Subcutaneous abdominal adipose tissue (tissue), 5 donors: Measurements from ENCODE around the gene CMTM3.
"Not testable (repeated sequence)": the region's sequence is repeated elsewhere in the genome, so short reads cannot be mapped to it uniquely, and the experiment has no call there.

Experiments
- H3K27ac ChIP-seq: one replicate; pipeline ENCODE4 v1.7.0; 2013; ENCODE audit warnings: low read depth, mild to moderate bottlenecking, inconsistent platforms, low read length, moderate library complexity
- H3K27me3 ChIP-seq, 5 donors: one replicate each; pipeline ENCODE4 v1.7.0; 2013; ENCODE audit warnings: low read length in 5 of 5, inconsistent platforms in 1 of 5; ENCODE audit not compliant: control insufficient read depth in 5 of 5, insufficient read depth in 4 of 5
- H3K36me3 ChIP-seq, 5 donors: one replicate each; pipeline ENCODE4 v1.7.0; 2013; ENCODE audit warnings: low read length in 5 of 5; ENCODE audit not compliant: control insufficient read depth in 5 of 5, insufficient read depth in 5 of 5
- H3K4me1 ChIP-seq, 5 donors: one replicate each; pipeline ENCODE4 v1.7.0; 2013; ENCODE audit warnings: low read length in 5 of 5, mild to moderate bottlenecking in 3 of 5, moderate library complexity in 1 of 5; ENCODE audit not compliant: control insufficient read depth in 5 of 5, insufficient read depth in 5 of 5
- H3K4me3 ChIP-seq, 5 donors: one replicate each; pipeline ENCODE4 v1.7.0; 2013; ENCODE audit warnings: low read length in 5 of 5, low read depth in 1 of 5
- H3K9ac ChIP-seq, 5 donors: one replicate each; pipeline ENCODE4 v1.7.0; 2013; ENCODE audit warnings: low read length in 5 of 5, mild to moderate bottlenecking in 4 of 5, moderate library complexity in 3 of 5
- H3K9me3 ChIP-seq, 5 donors: one replicate each; pipeline ENCODE4 v1.7.0; 2013; ENCODE audit warnings: low read length in 5 of 5; ENCODE audit not compliant: control insufficient read depth in 5 of 5
- donor health status: healthy.
- donor health status: healthy.
- donor health status: healthy.
- donor health status: healthy.
- donor health status: healthy.

The CMTM3 gene

DNA sequence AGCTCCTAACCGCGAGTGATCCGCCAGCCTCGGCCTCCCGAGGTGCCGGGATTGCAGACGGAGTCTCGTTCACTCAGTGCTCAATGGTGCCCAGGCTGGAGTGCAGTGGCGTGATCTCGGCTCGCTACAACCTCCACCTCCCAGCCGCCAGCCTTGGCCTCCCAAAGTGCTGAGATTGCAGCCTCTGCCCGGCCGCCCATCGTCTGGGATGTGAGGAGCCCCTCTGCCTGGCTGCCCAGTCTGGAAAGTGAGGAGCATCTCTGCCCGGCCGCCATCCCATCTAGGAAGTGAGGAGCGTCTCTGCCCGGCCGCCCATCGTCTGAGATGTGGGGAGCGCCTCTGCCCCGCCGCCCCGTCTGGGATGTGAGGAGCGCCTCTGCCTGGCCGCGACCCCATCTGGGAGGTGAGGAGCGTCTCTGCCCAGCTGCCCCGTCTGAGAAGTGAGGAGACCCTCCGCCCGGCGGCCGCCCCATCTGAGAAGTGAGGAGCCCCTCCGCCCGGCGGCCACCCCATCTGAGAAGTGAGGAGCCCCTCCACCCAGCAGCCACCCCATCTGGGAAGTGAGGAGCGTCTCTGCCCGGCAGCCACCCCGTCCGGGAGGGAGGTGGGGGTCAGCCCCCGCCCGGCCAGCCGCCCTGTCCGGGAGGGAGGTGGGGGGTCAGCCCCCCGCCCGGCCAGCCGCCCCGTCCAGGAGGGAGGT is 26.2 kb downstream of the CMTM3 start:
- H3K27me3 ChIP-seq, H3K36me3 ChIP-seq, H3K9ac ChIP-seq: not testable (repeated sequence)

DNA sequence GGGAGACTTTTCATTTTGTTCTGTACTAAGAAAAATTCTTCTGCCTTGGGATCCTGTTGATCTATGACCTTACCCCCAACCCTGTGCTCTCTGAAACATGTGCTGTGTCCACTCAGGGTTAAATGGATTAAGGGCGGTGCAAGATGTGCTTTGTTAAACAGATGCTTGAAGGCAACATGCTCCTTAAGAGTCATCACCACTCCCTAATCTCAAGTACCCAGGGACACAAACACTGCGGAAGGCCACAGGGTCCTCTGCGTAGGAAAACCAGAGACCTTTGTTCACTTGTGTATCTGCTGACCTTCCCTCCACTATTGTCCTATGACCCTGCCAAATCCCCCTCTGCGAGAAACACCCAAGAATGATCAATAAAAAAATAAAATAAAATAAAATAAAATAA is 27.1 kb downstream of the CMTM3 start:
- H3K4me3 ChIP-seq, H3K9me3 ChIP-seq, H3K4me1 ChIP-seq, H3K27ac ChIP-seq, H3K27me3 ChIP-seq, H3K36me3 ChIP-seq, H3K9ac ChIP-seq: not testable (repeated sequence)

More for the DNA sequence above, 26.2 kb downstream of the CMTM3 start:
- not testable (repeated sequence) for H3K4me1 ChIP-seq, H3K27ac ChIP-seq, H3K4me3 ChIP-seq, H3K9me3 ChIP-seq

DNA sequence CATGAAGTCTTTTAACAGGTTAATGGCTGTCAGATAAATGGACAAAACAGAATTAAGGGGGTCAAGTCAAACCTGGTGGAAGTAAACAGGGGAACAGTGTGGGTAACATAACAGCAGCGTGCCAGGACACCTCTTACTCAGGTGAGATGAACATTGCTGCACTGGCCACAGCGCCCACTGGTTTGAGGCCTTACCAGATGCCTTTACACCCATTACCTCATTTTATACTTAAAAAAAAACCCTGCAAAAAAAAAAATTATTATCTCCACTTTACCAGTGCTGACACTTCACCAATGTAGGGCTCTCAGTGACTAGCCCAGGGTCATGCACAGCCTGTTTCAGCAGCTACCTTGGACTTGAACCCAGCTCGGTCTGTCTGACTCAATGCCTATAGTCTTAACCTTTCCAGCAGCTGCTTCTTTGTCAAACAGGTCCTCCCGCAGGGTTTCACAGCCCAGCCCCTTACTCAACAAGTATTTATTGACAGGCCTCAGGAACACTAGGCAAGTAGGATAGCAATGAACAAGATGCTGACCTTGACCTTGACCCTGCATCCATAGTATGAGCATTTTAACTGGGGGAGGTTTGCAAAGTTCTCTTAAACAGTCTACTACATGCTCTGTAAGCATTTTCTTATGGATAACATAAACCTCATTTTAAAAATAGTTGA is 30.2 kb downstream of the CMTM3 start:
- Histone ChIP-seq H3K9me3 (no peaks in the 10 kb centered on the region), H3K4me3 (no peak overlapping the region), H3K27me3 (no peaks in the 10 kb centered on the region), H3K27ac (no peak overlapping the region), H3K9ac (no peak overlapping the region), H3K4me1 (peaks cover 0 to 5% (median 0%) of the 10 kb centered on the region in 5 donors), H3K36me3 (no peaks in the 10 kb centered on the region)

DNA sequence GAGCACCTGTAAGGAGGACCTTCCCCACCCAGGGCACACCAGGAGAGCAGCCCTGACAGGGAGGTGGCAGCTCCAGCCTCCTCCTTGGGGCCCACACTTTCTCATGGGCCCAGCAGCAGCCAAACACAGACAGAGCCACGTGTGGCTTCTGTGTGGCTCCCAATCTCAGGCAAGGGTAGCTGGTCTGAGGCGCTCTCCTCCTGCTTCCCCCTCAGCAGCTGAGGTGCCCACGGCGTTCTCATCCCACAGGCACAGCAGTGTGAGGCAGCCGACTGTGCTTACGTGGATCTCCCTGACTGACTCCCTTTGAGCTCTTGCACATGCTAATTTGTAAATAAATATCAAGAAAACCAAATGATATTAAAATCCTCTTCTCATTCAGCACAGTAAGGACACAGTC is 30.9 kb downstream of the CMTM3 start:
- Histone ChIP-seq H3K36me3 (no peaks in the 10 kb centered on the region), H3K27ac (no peak overlapping the region), H3K9ac (no peak overlapping the region), H3K4me1 (peaks cover 0 to 5% (median 0%) of the 10 kb centered on the region in 5 donors), H3K9me3 (no peaks in the 10 kb centered on the region), H3K4me3 (no peak overlapping the region), H3K27me3 (no peaks in the 10 kb centered on the region)

DNA sequence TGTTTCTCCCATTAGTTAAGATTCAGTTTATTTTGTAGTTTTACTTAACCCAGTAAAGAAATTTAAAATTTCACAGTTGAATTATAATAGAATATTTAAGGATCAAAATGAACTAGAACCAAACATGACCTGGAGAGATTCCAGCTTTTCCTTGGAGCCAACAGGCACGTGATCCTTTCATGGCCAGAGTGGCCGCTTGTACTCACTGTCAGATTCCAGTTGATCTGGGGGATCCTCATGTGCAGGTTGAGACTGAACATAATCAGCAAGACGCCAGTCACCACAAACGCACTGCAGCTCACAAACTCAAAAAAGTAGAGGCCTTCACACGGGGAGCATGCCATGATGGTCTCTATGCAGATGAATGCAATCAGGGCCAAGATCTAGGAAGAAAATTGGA is 31.7 kb downstream of the CMTM3 start:
- no peak overlapping the region for H3K4me3 ChIP-seq
- H3K9ac ChIP-seq, result no peak overlapping the region
- H3K4me1 ChIP-seq, result peaks cover 0 to 5% (median 0%) of the 10 kb centered on the region in 5 donors
- no peak overlapping the region for H3K27ac ChIP-seq
- no peaks in the 10 kb centered on the region for H3K27me3 ChIP-seq
- no peaks in the 10 kb centered on the region for H3K36me3 ChIP-seq
- H3K9me3 ChIP-seq, result no peaks in the 10 kb centered on the region

DNA sequence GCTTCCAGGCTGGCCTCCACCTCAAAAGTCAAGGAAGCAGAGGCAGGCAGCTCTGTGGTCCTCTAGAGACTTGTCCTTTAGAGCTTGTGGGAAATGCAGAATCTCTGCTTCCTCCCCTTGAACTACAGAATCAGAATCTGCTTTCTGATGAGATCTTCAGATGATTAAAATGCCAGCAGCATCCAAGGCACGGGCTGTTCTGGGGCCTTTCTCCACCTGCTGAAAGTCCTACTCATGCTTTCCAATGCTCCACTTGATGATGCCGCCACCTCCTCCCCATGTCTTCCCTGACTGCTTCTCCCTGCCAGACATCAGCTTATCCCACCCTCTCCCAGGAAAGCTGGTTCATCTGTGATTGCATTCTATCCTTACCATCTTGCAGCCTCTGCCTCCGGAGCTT is 33.3 kb downstream of the CMTM3 start:
- Histone ChIP-seq H3K9ac (no peak overlapping the region), H3K27me3 (no peaks in the 10 kb centered on the region), H3K9me3 (no peaks in the 10 kb centered on the region), H3K4me3 (no peak overlapping the region), H3K27ac (no peak overlapping the region), H3K36me3 (no peaks in the 10 kb centered on the region), H3K4me1 (peaks cover 0 to 5% (median 0%) of the 10 kb centered on the region in 5 donors)

DNA sequence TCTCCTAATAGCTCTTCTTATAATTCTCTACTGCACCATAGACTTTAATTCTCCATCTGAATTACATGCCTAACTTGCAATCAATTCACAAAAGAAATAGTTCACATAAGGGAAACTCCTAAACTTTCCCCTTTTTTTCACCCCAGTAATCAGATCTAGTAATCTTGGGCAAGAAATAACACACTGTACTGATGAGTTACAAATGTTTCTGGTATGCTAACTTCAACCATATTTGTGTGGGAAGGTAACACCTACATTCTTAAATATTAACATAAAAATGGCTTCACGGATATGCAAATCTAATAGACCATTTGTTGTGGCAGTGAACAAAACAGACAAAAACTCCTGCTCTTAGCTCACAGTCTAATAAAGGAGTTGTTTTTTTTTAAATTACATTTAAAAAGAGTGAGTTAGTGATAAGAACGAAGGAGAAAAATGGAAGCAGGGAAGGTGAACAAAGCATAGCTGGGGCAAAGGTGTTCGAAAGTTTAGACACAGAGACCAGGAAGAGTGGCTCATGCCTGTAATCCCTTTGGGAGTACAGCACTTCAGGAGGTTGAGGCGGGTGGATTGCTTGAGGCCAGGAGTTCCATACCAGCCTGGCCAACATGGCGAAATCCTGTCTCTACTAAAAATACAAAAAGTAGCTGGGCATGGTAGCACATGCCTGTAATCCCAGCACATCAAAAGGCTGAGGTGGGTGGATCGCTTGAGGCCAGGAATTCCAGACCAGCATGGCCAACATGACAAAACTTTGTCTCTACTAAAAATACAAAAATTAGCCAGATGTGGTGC is 34.8 kb downstream of the CMTM3 start:
- Histone ChIP-seq H3K4me1 (peaks cover 0 to 5% (median 0%) of the 10 kb centered on the region in 5 donors), H3K27ac (no peak overlapping the region), H3K9ac (no peak overlapping the region), H3K36me3 (no peaks in the 10 kb centered on the region), H3K27me3 (no peaks in the 10 kb centered on the region), H3K4me3 (no peak overlapping the region), H3K9me3 (no peaks in the 10 kb centered on the region)

DNA sequence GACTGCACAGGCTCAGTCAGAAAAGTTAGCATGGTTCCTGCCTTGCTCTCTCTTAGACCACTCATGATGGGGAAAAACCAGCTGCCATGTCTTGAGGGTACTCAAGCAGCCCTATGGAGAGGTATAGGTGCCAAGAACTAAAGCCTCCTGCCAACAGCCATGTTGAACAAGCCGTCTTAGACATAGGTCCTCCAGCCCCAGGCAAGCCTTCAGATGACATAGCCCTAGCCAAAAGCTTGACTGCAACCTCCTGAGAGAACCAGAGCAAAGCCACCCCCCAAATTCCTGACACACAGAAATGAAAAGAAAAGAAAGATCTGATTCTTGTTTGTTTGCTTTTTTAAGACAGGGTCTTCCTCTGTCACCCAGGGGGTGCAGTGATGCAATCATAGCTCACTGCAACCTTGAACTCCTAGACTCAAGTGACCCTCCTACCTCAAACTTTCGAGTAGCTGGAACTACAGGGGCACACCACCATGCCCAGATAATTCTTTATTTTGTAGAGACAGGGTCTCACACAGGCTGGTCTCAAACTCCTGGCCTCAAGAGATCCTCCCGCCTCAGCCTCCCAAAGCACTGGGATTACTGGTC is 36.3 kb downstream of the CMTM3 start:
- Histone ChIP-seq H3K9me3 (no peaks in the 10 kb centered on the region), H3K4me3 (no peak overlapping the region), H3K27me3 (no peaks in the 10 kb centered on the region), H3K36me3 (no peaks in the 10 kb centered on the region), H3K4me1 (peaks cover 0 to 5% (median 0%) of the 10 kb centered on the region in 5 donors), H3K9ac (no peak overlapping the region), H3K27ac (no peak overlapping the region)

DNA sequence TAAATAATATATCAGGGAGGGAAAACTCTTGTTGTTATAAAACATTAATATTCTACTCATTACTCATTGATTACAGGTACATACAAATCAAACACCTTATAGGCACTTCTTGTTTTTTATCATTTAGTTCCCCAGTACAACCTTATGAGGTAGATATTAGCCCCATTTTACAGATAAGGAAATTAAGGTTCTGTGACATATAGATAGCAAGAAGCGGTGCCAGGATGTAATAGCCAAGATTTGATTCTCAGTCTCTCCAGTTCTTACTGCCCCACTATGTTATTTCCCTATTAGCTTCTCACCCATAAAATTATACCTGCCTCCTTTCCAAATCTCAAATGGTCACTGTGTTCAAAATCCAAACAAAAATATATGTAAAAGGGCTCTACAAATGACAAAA is 36.9 kb downstream of the CMTM3 start:
- no peak overlapping the region for H3K9ac ChIP-seq
- no peaks in the 10 kb centered on the region for H3K27me3 ChIP-seq
- no peak overlapping the region for H3K4me3 ChIP-seq
- no peaks in the 10 kb centered on the region for H3K9me3 ChIP-seq
- H3K27ac ChIP-seq, result no peak overlapping the region
- no peaks in the 10 kb centered on the region for H3K36me3 ChIP-seq
- H3K4me1 ChIP-seq, result peaks cover 0 to 1% (median 0%) of the 10 kb centered on the region in 5 donors

DNA sequence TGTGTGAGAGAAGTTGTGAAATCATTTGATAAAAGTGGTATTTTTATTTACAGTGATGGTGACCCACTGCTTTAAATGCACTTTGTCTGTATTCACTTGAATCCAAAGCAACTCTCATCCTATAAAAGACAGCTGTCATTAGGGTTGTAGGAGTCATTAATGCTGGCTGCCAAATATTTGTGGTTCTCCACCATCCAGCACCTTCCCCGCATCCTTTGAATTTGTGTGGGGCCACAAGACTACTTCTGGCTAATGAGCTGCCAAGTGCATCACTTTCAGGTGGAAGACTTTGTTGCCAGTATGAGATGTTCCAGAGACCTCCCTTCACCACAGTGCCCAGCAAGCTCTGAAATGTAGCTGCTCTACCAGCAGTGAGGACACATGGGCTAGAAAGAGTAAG is 43.4 kb downstream of the CMTM3 start:
- no peak overlapping the region for H3K4me3 ChIP-seq
- H3K36me3 ChIP-seq, result no peaks in the 10 kb centered on the region
- no peaks in the 10 kb centered on the region for H3K9me3 ChIP-seq
- peaks cover 0 to 12% (median 10%) of the 10 kb centered on the region in 5 donors for H3K4me1 ChIP-seq
- H3K27ac ChIP-seq, result no peak overlapping the region
- no peaks in the 10 kb centered on the region for H3K27me3 ChIP-seq
- H3K9ac ChIP-seq, result no peak overlapping the region
